MCF 10A (cell line): ENCODE data around the gene EMID1. TPM values are rescaled to one million over a fixed set of nuclear protein-coding genes. Genes with fewer than 3 reads are reported as not detected.

Experiments used
- BruUV-seq: library from RNA; stranded (reverse); fragments of 400-500 nt; replicated peaks from 2 replicates; lab custom pipeline; 2021; lab: Mats Ljungman, UMichigan
- CTCF ChIA-PET: fragments of 300-600 bp; sonication (Branson Sonifier 250); formaldehyde crosslinking; extraction: SDS; loops from one replicate; lab custom pipeline; 2021; ENCODE audit warnings: antibody characterized with exemption, inconsistent platforms; lab: Yijun Ruan, JAX
- POLR2A ChIA-PET: fragments of 300-600, 350-650 bp; sonication (Branson Sonifier 250); formaldehyde crosslinking; extraction: SDS; loops from one replicate; lab custom pipeline; 2020; ENCODE audit warnings: antibody characterized with exemption, inconsistent platforms; lab: Yijun Ruan, JAX
- DNase-seq: peaks from one replicate; pipeline ENCODE4 v3.0.0-alpha.2; 2018; ENCODE audit not compliant: unreplicated experiment
- H3K27ac Mint-ChIP-seq: one replicate; pipeline ENCODE4 v1.8.0; 2022; ENCODE audit warnings: mild to moderate bottlenecking, low read depth, mixed read lengths; ENCODE audit not compliant: unreplicated experiment
- H3K27me3 Mint-ChIP-seq: one replicate; pipeline ENCODE4 v1.8.0; 2022; ENCODE audit warnings: mixed read lengths; ENCODE audit not compliant: insufficient read depth, unreplicated experiment
- H3K36me3 Mint-ChIP-seq: one replicate; pipeline ENCODE4 v1.8.0; 2022; ENCODE audit warnings: mild to moderate bottlenecking, moderate library complexity, mixed read lengths; ENCODE audit not compliant: insufficient read depth, unreplicated experiment
- H3K4me1 Mint-ChIP-seq: one replicate; pipeline ENCODE4 v1.8.0; 2022; ENCODE audit warnings: mixed read lengths; ENCODE audit not compliant: insufficient read depth, unreplicated experiment
- H3K4me3 Mint-ChIP-seq: one replicate; pipeline ENCODE4 v1.8.0; 2022; ENCODE audit warnings: mild to moderate bottlenecking, moderate library complexity, mixed read lengths; ENCODE audit not compliant: unreplicated experiment
- H3K9me3 Mint-ChIP-seq: one replicate; pipeline ENCODE4 v1.8.0; 2022; ENCODE audit warnings: mixed read lengths; ENCODE audit not compliant: unreplicated experiment
- intact Hi-C: fragments of 100-400 bp; cut with micrococcal nuclease; formaldehyde crosslinking; loops from 2 replicates; pipeline ENCODE4 v1.14.1; 2022
- total RNA-seq: library from RNA; stranded (reverse); gene quantifications from 2 replicates; pipeline ENCODE4 v1.2.3, GENCODE V29; 2022
- TF ChIP-seq, protein P1 (sequence below): fragments of 200-600 bp; IDR thresholded peaks from one replicate; pipeline ENCODE4 v1.8.0; 2022; ENCODE audit warnings: antibody characterized with exemption, mild to moderate bottlenecking; ENCODE audit not compliant: unreplicated experiment

The EMID1 gene
- total RNA-seq, 1 experiment from 2014 or later = not detected

GRCh38 chr22:29194184-29194583, 11.5 kb upstream of the EMID1 start:
- TF ChIP-seq, protein P1, sequence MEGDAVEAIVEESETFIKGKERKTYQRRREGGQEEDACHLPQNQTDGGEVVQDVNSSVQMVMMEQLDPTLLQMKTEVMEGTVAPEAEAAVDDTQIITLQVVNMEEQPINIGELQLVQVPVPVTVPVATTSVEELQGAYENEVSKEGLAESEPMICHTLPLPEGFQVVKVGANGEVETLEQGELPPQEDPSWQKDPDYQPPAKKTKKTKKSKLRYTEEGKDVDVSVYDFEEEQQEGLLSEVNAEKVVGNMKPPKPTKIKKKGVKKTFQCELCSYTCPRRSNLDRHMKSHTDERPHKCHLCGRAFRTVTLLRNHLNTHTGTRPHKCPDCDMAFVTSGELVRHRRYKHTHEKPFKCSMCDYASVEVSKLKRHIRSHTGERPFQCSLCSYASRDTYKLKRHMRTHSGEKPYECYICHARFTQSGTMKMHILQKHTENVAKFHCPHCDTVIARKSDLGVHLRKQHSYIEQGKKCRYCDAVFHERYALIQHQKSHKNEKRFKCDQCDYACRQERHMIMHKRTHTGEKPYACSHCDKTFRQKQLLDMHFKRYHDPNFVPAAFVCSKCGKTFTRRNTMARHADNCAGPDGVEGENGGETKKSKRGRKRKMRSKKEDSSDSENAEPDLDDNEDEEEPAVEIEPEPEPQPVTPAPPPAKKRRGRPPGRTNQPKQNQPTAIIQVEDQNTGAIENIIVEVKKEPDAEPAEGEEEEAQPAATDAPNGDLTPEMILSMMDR = no peak

DNA sequence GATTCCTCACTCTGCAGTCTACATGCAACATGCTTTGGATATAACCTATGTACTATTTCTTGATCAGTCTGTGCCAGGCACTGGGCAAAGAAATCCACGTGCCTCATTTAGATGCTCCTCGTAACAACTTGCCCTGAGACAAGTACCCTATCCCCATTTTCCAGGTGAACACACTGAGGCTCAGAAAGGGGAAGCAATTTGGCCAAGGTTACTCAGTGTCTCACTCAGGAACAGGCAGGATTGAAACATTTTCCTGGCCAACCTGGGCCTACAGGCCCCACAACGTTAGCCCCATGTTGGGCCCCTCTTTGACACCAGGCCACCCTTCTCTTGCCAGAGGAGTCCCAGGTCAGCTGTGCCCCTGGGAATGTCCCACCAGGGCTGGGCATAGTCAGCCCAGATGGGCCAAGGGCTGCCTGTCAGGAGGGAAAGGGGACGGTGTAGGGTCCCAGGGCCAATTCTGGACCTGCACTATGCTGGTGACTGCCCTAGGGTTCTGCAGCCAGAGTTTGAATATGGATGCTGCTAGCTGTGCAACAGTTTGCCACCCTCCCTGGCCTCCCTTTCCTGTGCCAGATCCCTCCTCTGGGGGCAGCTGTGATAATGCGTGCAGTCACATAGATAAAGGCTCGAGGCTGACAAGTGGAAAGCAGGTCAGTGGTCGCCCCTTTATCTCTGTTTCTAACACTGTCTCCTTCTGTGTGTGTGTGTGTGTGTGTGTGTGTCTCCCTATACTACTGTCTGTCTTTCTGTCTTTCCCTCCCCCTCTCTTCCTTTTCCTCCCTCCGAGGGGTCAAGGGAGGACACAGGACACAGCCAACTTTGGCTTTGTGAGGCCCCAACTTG, 10.4 kb upstream of the EMID1 start:
- Mint-ChIP-seq H3K9me3 (no peaks in the 10 kb centered on the region), H3K4me3 (no peak overlapping the region), H3K36me3 (no peaks in the 10 kb centered on the region), H3K27ac (no peak overlapping the region), H3K4me1 (no peaks in the 10 kb centered on the region), H3K27me3 (no peaks in the 10 kb centered on the region)
- ChIA-PET CTCF (interaction anchor here (0.7 to 2.8 kb wide), 2 partner anchors 10 to 50 kb away, joined by 3 to 9 read pairs; no protein-coding TSS in a partner anchor), POLR2A (no interaction called here)
- no peak for DNase-seq
- intact Hi-C loops = no loop called here
- TF ChIP-seq, protein P1 = no peak
- no TSS peak for BruUV-seq

More at GRCh38 chr22:29194184-29194583, 11.5 kb upstream of the EMID1 start:
- Mint-ChIP-seq H3K4me1 (no peaks in the 10 kb centered on the region), H3K4me3 (no peak overlapping the region), H3K27ac (no peak overlapping the region), H3K27me3 (no peaks in the 10 kb centered on the region), H3K9me3 (no peaks in the 10 kb centered on the region), H3K36me3 (no peaks in the 10 kb centered on the region)
- no peak for DNase-seq
- intact Hi-C loops = no loop called here
- ChIA-PET CTCF (interaction anchor here (2.8 kb wide), 1 partner anchor 51 kb away, joined by 9 read pairs; no protein-coding TSS in a partner anchor), POLR2A (no interaction called here)
- no TSS peak for BruUV-seq

DNA sequence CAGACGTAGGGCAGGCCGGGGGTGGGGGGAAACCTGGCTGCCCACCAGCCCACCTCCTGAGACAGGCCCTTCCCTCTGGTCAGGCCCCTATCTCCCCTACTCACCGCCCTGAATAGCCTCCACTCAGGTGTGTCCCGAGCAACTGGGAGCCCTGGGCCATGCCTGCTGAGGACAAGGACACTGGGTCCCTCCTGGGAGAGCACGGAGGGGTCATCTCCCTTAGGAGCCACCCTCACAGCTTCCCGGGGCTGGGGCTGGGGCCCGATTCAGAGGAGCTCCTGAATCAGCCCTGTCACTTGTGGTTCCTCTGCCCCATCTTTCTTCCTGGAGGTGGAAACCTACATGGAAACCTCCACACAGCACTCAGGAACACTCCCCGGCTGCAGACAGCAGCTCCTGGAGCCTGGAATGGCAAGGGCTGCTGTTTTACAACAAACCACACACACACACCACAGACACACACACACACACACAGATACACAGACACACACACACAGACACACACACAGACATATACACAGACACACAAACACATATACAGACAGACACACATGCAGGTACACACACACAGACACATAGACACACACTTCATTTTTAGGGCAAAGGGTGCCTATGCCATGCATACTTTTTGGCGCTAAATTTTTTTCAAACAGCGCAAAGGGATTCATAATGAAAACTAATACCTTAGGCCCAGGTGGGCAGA, 9.6 kb upstream of the EMID1 start:
- Mint-ChIP-seq H3K27me3 (no peaks in the 10 kb centered on the region), H3K4me1 (no peaks in the 10 kb centered on the region), H3K4me3 (no peak overlapping the region), H3K27ac (no peak overlapping the region), H3K36me3 (no peaks in the 10 kb centered on the region), H3K9me3 (no peaks in the 10 kb centered on the region)
- ChIA-PET POLR2A (no interaction called here), CTCF (interaction anchor here (0.7 kb wide), 1 partner anchor 10 kb away, joined by 3 read pairs; no protein-coding TSS in a partner anchor)
- DNase-seq = no peak
- TF ChIP-seq, protein P1 = no peak
- BruUV-seq = no TSS peak
- intact Hi-C loops = no loop called here

GRCh38 chr22:29197096-29197495, 8.6 kb upstream of the EMID1 start:
- H3K36me3 Mint-ChIP-seq = no peaks in the 10 kb centered on the region
- no peak overlapping the region for H3K27ac Mint-ChIP-seq
- no peaks in the 10 kb centered on the region for H3K27me3 Mint-ChIP-seq
- ChIA-PET CTCF (interaction anchor here (0.7 to 1.3 kb wide), 2 partner anchors 43 to 49 kb away, joined by 4 to 5 read pairs; no protein-coding TSS in a partner anchor), POLR2A (no interaction called here)
- H3K9me3 Mint-ChIP-seq = no peaks in the 10 kb centered on the region
- H3K4me3 Mint-ChIP-seq = no peak overlapping the region
- no TSS peak for BruUV-seq
- DNase-seq = no peak
- TF ChIP-seq, protein P1 = no peak
- intact Hi-C loops = no loop called here
- H3K4me1 Mint-ChIP-seq = no peaks in the 10 kb centered on the region
